ENCODE measurements around the gene VOPP1.

GRCh38 chr7:55521512-55521911, 50.8 kb downstream of the VOPP1 start:
- TF ChIP-seq, protein P1, sequence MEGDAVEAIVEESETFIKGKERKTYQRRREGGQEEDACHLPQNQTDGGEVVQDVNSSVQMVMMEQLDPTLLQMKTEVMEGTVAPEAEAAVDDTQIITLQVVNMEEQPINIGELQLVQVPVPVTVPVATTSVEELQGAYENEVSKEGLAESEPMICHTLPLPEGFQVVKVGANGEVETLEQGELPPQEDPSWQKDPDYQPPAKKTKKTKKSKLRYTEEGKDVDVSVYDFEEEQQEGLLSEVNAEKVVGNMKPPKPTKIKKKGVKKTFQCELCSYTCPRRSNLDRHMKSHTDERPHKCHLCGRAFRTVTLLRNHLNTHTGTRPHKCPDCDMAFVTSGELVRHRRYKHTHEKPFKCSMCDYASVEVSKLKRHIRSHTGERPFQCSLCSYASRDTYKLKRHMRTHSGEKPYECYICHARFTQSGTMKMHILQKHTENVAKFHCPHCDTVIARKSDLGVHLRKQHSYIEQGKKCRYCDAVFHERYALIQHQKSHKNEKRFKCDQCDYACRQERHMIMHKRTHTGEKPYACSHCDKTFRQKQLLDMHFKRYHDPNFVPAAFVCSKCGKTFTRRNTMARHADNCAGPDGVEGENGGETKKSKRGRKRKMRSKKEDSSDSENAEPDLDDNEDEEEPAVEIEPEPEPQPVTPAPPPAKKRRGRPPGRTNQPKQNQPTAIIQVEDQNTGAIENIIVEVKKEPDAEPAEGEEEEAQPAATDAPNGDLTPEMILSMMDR (IDR thresholded peaks at IDR 0.05): no peak
- TF ChIP-seq EP300 (IDR thresholded peaks at IDR 0.05): no peak

Data from ovary (tissue), 3 donors.